ENCODE data around the gene PPDPF. TPM values are rescaled to one million over a fixed set of nuclear protein-coding genes. Genes with fewer than 3 reads are reported as not detected.

Gene PPDPF, protein sequence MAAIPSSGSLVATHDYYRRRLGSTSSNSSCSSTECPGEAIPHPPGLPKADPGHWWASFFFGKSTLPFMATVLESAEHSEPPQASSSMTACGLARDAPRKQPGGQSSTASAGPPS
- polyA plus RNA-seq (2013, experiment 1 of 4) = 237 TPM
- 230 TPM for polyA plus RNA-seq (2013, experiment 2 of 4)
- polyA plus RNA-seq (2013, experiment 3 of 4) = 253 TPM
- polyA plus RNA-seq (2013, experiment 4 of 4) = 270 TPM

DNA sequence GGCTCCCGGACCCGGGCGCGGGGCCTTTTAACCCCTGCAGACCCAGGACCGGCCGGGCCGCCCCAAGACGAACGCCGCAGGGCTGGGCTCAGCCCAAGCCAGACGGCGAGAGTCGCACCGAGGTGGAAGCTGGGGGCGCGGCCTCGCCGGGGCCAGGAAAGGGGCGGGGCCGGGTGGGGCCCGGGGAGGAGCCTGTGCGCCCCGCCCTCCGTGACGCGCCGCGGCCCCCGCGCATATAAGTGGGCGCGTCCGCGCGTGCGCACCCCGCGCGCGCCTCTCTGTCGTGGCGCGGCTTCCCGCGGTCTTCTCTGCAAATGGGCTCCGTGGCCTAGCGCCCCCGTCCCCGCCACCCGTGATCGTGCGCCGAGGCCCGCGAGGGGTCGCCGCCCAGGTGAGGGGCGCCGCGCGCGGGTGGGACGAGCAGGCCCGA lies at the start of gene PPDPF:
Gene PPDPF (plus strand): TSS at position 262 of the 430 bp plus-strand sequence. CDS start 544 bp downstream, outside the sequence.
- no peaks in the 10 kb centered on the region for H3K9me3 ChIP-seq (ENCODE audit: control insufficient read depth, low read length)
- peaks cover 10% of the 10 kb centered on the region for H3K4me1 ChIP-seq (ENCODE audit: control insufficient read depth, insufficient read depth, low read length)
- peak within 1 kb of the TSS; percentile 76 for H3K4me3 ChIP-seq (ENCODE audit: insufficient read depth, low read depth, low read length)
- peak within 1 kb of the TSS; percentile 96 for H3K27ac ChIP-seq (ENCODE audit: insufficient read depth, low read depth, low read length, poor library complexity, severe bottlenecking)
- H3K36me3 ChIP-seq (ENCODE audit: control insufficient read depth, insufficient read depth, low read length) = peaks cover 17% of the 10 kb centered on the region
- peaks cover 24% of the 10 kb centered on the region for H3K27me3 ChIP-seq (ENCODE audit: control insufficient read depth, insufficient read depth, low read length, poor library complexity, severe bottlenecking)
- 0% methylated on average over 64 of the region's 64 CpGs for WGBS, 2 experiments

DNA sequence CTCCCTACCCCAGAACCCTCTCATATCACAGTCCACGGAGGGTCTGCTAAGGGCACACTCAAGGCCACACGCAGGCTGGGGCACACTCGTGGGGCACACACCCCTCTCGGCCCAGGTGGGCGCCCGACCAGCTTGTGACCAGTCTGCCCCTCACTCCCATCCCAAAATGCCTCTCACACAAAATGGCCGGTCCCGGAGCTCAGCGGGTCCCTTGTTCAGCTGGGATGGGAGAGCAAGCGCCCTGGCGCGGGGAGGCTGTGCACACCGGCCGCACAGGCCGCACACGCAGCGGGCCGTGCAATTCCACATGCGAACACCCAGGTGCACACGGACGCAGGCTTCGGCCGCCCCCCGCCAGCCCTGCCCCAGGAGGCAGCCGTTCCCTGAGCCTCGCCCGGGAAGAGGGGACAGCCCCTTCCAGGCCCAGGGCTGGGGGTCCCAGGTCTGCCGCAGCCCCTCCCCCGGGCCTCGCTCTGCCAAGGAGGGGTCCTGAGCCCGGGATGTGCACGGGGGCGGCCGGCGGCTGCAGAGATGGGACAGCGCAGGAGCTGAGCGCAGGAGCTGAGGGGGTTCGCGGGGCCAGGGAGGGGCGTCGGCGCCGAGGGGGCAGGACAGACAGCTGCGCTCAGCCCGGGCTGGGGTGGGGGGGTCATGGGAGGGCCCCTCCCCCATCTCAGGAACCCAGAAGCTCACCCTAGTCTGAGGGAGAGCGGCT lies 49.4 kb upstream of the PPDPF start:
- Histone ChIP-seq H3K4me3 (ENCODE audit: insufficient read depth, low read depth, low read length) (peak overlapping the region; percentile 71), H3K9me3 (ENCODE audit: control insufficient read depth, low read length) (no peaks in the 10 kb centered on the region), H3K4me1 (ENCODE audit: control insufficient read depth, insufficient read depth, low read length) (peaks cover 21% of the 10 kb centered on the region), H3K27ac (ENCODE audit: insufficient read depth, low read depth, low read length, poor library complexity, severe bottlenecking) (no peak overlapping the region), H3K36me3 (ENCODE audit: control insufficient read depth, insufficient read depth, low read length) (no peaks in the 10 kb centered on the region), H3K27me3 (ENCODE audit: control insufficient read depth, insufficient read depth, low read length, poor library complexity, severe bottlenecking) (peaks cover 44% of the 10 kb centered on the region)
- 6% methylated on average over 46 of the region's 46 CpGs for WGBS, 2 experiments

GRCh38 chr20:63471717-63471980 lies 48.9 kb upstream of the PPDPF start:
- H3K27ac ChIP-seq (ENCODE audit: insufficient read depth, low read depth, low read length, poor library complexity, severe bottlenecking) = no peak overlapping the region
- no peaks in the 10 kb centered on the region for H3K36me3 ChIP-seq (ENCODE audit: control insufficient read depth, insufficient read depth, low read length)
- peaks cover 21% of the 10 kb centered on the region for H3K4me1 ChIP-seq (ENCODE audit: control insufficient read depth, insufficient read depth, low read length)
- H3K27me3 ChIP-seq (ENCODE audit: control insufficient read depth, insufficient read depth, low read length, poor library complexity, severe bottlenecking) = peaks cover 44% of the 10 kb centered on the region
- 0 to 1% methylated on average over 27 of the region's 27 CpGs for WGBS, 2 experiments
- H3K9me3 ChIP-seq (ENCODE audit: control insufficient read depth, low read length) = no peaks in the 10 kb centered on the region
- peak overlapping the region; percentile 71 for H3K4me3 ChIP-seq (ENCODE audit: insufficient read depth, low read depth, low read length)

GRCh38 chr20:63471981-63472831 lies 48.4 kb upstream of the PPDPF start, which contains the start of gene KCNQ2:
KCNQ2 (minus strand) TSS chr20:63472655; CDS start chr20:63472463, 192 bp downstream.
- no peak within 1 kb of the TSS for H3K27ac ChIP-seq (ENCODE audit: insufficient read depth, low read depth, low read length, poor library complexity, severe bottlenecking)
- no peaks in the 10 kb centered on the region for H3K36me3 ChIP-seq (ENCODE audit: control insufficient read depth, insufficient read depth, low read length)
- H3K4me1 ChIP-seq (ENCODE audit: control insufficient read depth, insufficient read depth, low read length) = peaks cover 21% of the 10 kb centered on the region
- WGBS, 2 experiments = 0 to 1% methylated on average over 104 to 107 of the region's 111 CpGs
- no peaks in the 10 kb centered on the region for H3K9me3 ChIP-seq (ENCODE audit: control insufficient read depth, low read length)
- H3K27me3 ChIP-seq (ENCODE audit: control insufficient read depth, insufficient read depth, low read length, poor library complexity, severe bottlenecking) = peaks cover 44% of the 10 kb centered on the region
- H3K4me3 ChIP-seq (ENCODE audit: insufficient read depth, low read depth, low read length) = peak within 1 kb of the TSS; percentile 71

DNA sequence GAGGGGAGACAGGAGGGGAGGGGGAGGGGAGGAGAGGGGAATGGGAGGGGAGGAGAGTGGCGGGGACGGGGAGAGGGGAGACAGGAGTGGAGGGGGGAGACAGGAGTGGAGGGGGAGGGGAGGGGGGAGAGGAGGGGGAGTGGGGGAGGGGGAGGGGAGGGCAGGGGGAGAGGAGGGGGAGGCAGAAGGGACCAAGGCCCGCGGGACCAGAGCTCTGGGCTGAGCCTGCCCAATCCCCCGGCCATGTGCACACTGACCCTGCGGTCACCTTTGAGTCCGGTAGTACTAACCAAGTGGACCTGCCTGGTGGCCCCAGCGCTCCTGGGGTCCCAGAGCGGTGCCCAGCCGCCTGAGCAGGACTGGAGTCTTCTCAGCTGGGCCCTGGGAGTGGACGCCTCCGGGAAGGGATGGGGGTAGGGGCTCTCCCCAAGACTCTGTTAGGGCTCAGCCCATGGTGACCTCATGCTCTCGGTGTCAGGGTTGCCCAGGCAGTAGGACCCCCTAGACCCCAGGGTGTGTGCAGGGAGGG lies 47.6 kb upstream of the PPDPF start:
- H3K27me3 ChIP-seq (ENCODE audit: control insufficient read depth, insufficient read depth, low read length, poor library complexity, severe bottlenecking) = peaks cover 44% of the 10 kb centered on the region
- no peak overlapping the region for H3K4me3 ChIP-seq (ENCODE audit: insufficient read depth, low read depth, low read length)
- H3K27ac ChIP-seq (ENCODE audit: insufficient read depth, low read depth, low read length, poor library complexity, severe bottlenecking) = no peak overlapping the region
- WGBS, 2 experiments = 59 to 62% methylated on average over 11 of the region's 13 CpGs
- H3K36me3 ChIP-seq (ENCODE audit: control insufficient read depth, insufficient read depth, low read length) = no peaks in the 10 kb centered on the region
- peaks cover 21% of the 10 kb centered on the region for H3K4me1 ChIP-seq (ENCODE audit: control insufficient read depth, insufficient read depth, low read length)
- no peaks in the 10 kb centered on the region for H3K9me3 ChIP-seq (ENCODE audit: control insufficient read depth, low read length)

DNA sequence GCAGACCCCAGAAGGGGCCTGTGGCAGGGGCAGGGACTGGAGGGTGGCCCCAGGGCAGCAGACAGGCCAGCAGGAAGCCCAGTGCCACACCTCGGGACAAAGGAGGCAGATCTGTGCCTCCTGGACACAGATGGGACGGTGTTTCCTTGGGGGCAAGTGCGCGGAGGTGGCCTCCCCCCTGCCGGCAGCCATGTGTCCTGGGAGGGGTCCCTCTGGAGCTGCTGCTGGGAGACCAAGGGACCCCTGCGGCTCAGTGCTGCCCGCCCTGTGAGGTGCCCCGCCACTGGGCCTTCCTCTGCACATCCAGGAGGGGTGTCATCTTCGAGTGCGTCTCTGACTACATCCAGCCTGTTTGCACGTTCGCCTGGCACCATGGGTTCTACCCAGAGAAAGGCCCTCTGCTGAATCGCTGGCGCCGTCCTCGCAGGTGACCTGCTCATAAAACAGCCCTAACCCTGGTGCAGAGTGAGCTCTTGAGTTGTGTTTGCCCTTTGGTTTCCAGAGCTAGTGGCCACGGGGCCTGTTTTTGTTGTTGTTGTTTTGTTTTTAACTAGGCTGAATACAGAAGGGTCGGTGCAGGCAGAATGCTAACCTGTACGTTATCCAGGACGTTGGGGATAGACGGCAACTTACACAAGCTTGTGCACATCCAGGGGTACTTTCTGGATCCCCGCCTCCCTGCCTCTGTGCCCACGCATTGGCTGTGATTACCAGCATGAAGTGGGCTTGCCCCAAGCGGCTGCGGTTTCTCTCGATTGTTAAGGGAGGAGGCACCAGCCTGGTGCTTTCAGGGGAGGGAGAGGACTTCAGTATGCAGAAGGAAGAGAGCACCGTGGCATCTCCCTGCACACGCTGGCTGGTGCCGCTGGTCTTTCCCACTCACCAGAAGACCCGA lies 46.8 kb upstream of the PPDPF start:
- WGBS, 2 experiments = 38 to 41% methylated on average over 30 of the region's 30 CpGs
- H3K27me3 ChIP-seq (ENCODE audit: control insufficient read depth, insufficient read depth, low read length, poor library complexity, severe bottlenecking) = peaks cover 44% of the 10 kb centered on the region

DNA sequence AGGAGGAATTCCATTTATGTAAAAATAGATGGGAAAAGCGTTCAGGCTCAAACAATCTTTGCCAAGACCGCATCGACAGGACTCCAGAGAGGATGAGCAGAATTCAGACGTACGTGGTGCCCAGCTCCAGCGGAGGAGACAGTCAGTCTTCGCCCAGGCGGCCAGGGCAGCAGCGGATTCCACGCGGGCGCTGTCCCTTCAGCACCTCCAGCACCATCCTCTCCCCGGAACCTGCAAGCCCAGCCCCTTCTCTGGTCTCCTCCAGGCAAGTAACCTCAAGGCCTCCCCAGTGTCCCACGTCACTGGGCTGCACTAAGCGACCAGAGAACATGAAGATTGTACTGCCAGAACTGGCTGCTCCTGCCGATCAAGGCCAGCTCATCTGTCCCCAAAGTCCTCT lies 45.4 kb upstream of the PPDPF start:
- Histone ChIP-seq H3K36me3 (ENCODE audit: control insufficient read depth, insufficient read depth, low read length) (no peaks in the 10 kb centered on the region), H3K9me3 (ENCODE audit: control insufficient read depth, low read length) (no peaks in the 10 kb centered on the region), H3K4me3 (ENCODE audit: insufficient read depth, low read depth, low read length) (no peak overlapping the region), H3K4me1 (ENCODE audit: control insufficient read depth, insufficient read depth, low read length) (peaks cover 9% of the 10 kb centered on the region), H3K27me3 (ENCODE audit: control insufficient read depth, insufficient read depth, low read length, poor library complexity, severe bottlenecking) (peaks cover 44% of the 10 kb centered on the region), H3K27ac (ENCODE audit: insufficient read depth, low read depth, low read length, poor library complexity, severe bottlenecking) (no peak overlapping the region)
- WGBS, 2 experiments = 10 to 13% methylated on average over 16 of the region's 16 CpGs

More for the DNA sequence above, 46.8 kb upstream of the PPDPF start:
- Histone ChIP-seq H3K4me3 (ENCODE audit: insufficient read depth, low read depth, low read length) (no peak overlapping the region), H3K27ac (ENCODE audit: insufficient read depth, low read depth, low read length, poor library complexity, severe bottlenecking) (no peak overlapping the region), H3K36me3 (ENCODE audit: control insufficient read depth, insufficient read depth, low read length) (no peaks in the 10 kb centered on the region), H3K4me1 (ENCODE audit: control insufficient read depth, insufficient read depth, low read length) (peaks cover 21% of the 10 kb centered on the region), H3K9me3 (ENCODE audit: control insufficient read depth, low read length) (no peaks in the 10 kb centered on the region)

DNA sequence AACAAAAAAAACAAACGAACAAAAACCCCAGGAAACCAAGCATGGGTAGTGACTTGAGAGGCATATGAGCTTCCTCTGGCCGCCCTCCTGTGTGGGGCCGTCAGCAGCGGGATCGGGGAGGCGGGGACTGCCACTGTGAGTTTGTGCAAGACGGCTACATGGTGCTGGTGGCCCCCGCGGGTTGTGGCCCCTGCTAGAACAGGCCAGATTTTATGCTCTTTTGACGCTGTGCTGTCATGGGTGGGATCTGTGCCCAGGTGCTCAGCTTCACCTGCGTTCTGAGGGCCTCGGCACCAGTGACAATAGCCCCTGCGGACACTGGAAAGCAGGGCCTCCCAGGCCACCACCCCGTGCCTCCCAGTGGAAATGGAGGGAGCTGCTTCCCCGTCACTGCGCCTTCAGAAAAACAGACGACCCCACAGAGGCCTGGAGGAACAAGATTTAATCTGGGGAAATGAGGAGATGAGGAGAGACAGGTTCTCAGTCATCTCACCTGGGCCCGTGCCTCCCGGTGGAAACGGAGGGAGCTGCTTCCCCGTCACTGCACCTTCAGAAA lies 43.4 kb upstream of the PPDPF start:
- Histone ChIP-seq H3K4me3 (ENCODE audit: insufficient read depth, low read depth, low read length) (no peak overlapping the region), H3K4me1 (ENCODE audit: control insufficient read depth, insufficient read depth, low read length) (peaks cover 13% of the 10 kb centered on the region), H3K9me3 (ENCODE audit: control insufficient read depth, low read length) (no peaks in the 10 kb centered on the region), H3K27ac (ENCODE audit: insufficient read depth, low read depth, low read length, poor library complexity, severe bottlenecking) (no peak overlapping the region), H3K36me3 (ENCODE audit: control insufficient read depth, insufficient read depth, low read length) (no peaks in the 10 kb centered on the region), H3K27me3 (ENCODE audit: control insufficient read depth, insufficient read depth, low read length, poor library complexity, severe bottlenecking) (peaks cover 32% of the 10 kb centered on the region)
- WGBS, 2 experiments = 65 to 67% methylated on average over 21 of the region's 21 CpGs

DNA sequence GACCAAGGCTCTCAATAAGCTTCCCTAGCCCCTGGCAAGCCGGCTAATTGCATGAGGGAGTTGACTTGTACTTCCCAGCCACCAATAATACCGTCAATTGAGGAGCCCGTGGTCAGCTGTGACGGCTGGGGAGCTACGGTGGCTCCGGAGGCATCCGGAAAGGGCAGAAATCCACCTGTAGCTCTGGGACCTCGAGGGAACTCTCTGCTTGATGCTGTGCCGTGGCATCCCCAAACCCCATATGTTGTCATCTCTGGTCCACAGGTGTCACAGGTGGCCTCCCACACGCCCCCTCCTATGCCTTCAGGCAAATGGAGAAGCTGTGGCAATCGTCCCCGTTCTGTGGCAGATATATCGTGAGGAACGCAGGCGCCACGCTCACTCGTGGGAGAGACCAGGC lies 42.6 kb upstream of the PPDPF start:
- Histone ChIP-seq H3K9me3 (ENCODE audit: control insufficient read depth, low read length) (no peaks in the 10 kb centered on the region), H3K27ac (ENCODE audit: insufficient read depth, low read depth, low read length, poor library complexity, severe bottlenecking) (no peak overlapping the region), H3K27me3 (ENCODE audit: control insufficient read depth, insufficient read depth, low read length, poor library complexity, severe bottlenecking) (peaks cover 30% of the 10 kb centered on the region), H3K4me1 (ENCODE audit: control insufficient read depth, insufficient read depth, low read length) (peaks cover 17% of the 10 kb centered on the region), H3K4me3 (ENCODE audit: insufficient read depth, low read depth, low read length) (no peak overlapping the region), H3K36me3 (ENCODE audit: control insufficient read depth, insufficient read depth, low read length) (no peaks in the 10 kb centered on the region)
- 87 to 90% methylated on average over 17 of the region's 17 CpGs for WGBS, 2 experiments
